Measurements from ENCODE around the gene B3GAT2.

GRCh38 chr6:70820778-70821177, 136.1 kb downstream of the B3GAT2 start:
- TF ChIP-seq, protein P1, sequence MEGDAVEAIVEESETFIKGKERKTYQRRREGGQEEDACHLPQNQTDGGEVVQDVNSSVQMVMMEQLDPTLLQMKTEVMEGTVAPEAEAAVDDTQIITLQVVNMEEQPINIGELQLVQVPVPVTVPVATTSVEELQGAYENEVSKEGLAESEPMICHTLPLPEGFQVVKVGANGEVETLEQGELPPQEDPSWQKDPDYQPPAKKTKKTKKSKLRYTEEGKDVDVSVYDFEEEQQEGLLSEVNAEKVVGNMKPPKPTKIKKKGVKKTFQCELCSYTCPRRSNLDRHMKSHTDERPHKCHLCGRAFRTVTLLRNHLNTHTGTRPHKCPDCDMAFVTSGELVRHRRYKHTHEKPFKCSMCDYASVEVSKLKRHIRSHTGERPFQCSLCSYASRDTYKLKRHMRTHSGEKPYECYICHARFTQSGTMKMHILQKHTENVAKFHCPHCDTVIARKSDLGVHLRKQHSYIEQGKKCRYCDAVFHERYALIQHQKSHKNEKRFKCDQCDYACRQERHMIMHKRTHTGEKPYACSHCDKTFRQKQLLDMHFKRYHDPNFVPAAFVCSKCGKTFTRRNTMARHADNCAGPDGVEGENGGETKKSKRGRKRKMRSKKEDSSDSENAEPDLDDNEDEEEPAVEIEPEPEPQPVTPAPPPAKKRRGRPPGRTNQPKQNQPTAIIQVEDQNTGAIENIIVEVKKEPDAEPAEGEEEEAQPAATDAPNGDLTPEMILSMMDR (conservative IDR thresholded peaks at IDR 0.05 in 1 of 2, IDR thresholded peaks at IDR 0.05 in 1 of 2; ENCODE audit: low read depth in 1 of 2, low read length in 2 of 2): no peak
- TF ChIP-seq EZH2 (IDR thresholded peaks at IDR 0.05; ENCODE audit: low read length, missing control alignments): no peak
